KOPT-K1 (cell line): Measurements from ENCODE around the gene HPSE.

Experiments
- H3K27ac ChIP-seq: fragments of 200-600 bp; sonication (generic); 2 replicates; pipeline ENCODE4 v1.5.1; 2016; ENCODE audit warnings: antibody characterized with exemption, mild to moderate bottlenecking, low read depth, low read length; ENCODE audit not compliant: poor library complexity, severe bottlenecking
- H3K36me3 ChIP-seq: fragments of 200-600 bp; sonication (generic); 2 replicates; pipeline ENCODE4 v1.5.1; 2017; ENCODE audit warnings: antibody characterized with exemption, mild to moderate bottlenecking, low read length, moderate library complexity; ENCODE audit not compliant: insufficient read depth
- H3K9me3 ChIP-seq: fragments of 200-600 bp; sonication (generic); 2 replicates; pipeline ENCODE4 v1.5.1; 2017; ENCODE audit warnings: antibody characterized with exemption, low read length, mild to moderate bottlenecking; ENCODE audit not compliant: insufficient read depth, poor library complexity, severe bottlenecking

HPSE gene

GRCh38 chr4:83334425-83335241 is at the start of gene HPSE:
HPSE (minus strand) TSS chr4:83334848; CDS start chr4:83334782, 66 bp downstream.
- Histone ChIP-seq H3K36me3 (no peaks in the 10 kb centered on the region), H3K9me3 (peaks cover 25% of the 10 kb centered on the region), H3K27ac (no peak within 1 kb of the TSS)

- Histone ChIP-seq H3K27ac (no peak overlapping the region), H3K9me3 (peaks cover 24% of the 10 kb centered on the region), H3K36me3 (no peaks in the 10 kb centered on the region)
Observed at GRCh38 chr4:83382850-83383249, 48.2 kb upstream of the HPSE start.

- H3K9me3 ChIP-seq: peaks cover 31% of the 10 kb centered on the region
Observed at GRCh38 chr4:83381173-83381572, 46.5 kb upstream of the HPSE start.

GRCh38 chr4:83378419-83378818 is 43.8 kb upstream of the HPSE start:
- no peaks in the 10 kb centered on the region for H3K36me3 ChIP-seq
- no peak overlapping the region for H3K27ac ChIP-seq
- H3K9me3 ChIP-seq: peaks cover 31% of the 10 kb centered on the region

More at GRCh38 chr4:83381173-83381572, 46.5 kb upstream of the HPSE start:
- no peak overlapping the region for H3K27ac ChIP-seq
- H3K36me3 ChIP-seq: no peaks in the 10 kb centered on the region

GRCh38 chr4:83372931-83373330 is 38.3 kb upstream of the HPSE start:
- peaks cover 8% of the 10 kb centered on the region for H3K9me3 ChIP-seq
- H3K36me3 ChIP-seq: no peaks in the 10 kb centered on the region
- H3K27ac ChIP-seq: no peak overlapping the region

- Histone ChIP-seq H3K27ac (no peak overlapping the region), H3K36me3 (no peaks in the 10 kb centered on the region), H3K9me3 (no peaks in the 10 kb centered on the region)
Observed at GRCh38 chr4:83371936-83372335, 37.3 kb upstream of the HPSE start.

GRCh38 chr4:83371235-83371634 is 36.6 kb upstream of the HPSE start:
- Histone ChIP-seq H3K9me3 (no peaks in the 10 kb centered on the region), H3K27ac (no peak overlapping the region), H3K36me3 (no peaks in the 10 kb centered on the region)

- no peak overlapping the region for H3K27ac ChIP-seq
- H3K9me3 ChIP-seq: no peaks in the 10 kb centered on the region
- no peaks in the 10 kb centered on the region for H3K36me3 ChIP-seq
Observed at GRCh38 chr4:83370640-83370906, 35.9 kb upstream of the HPSE start.

GRCh38 chr4:83369831-83370639 is 35.4 kb upstream of the HPSE start:
- Histone ChIP-seq H3K36me3 (no peaks in the 10 kb centered on the region), H3K9me3 (no peaks in the 10 kb centered on the region), H3K27ac (no peak overlapping the region)

GRCh38 chr4:83364312-83364711 is 29.7 kb upstream of the HPSE start:
- Histone ChIP-seq H3K27ac (no peak overlapping the region), H3K36me3 (no peaks in the 10 kb centered on the region), H3K9me3 (no peaks in the 10 kb centered on the region)

- Histone ChIP-seq H3K27ac (no peak overlapping the region), H3K9me3 (no peaks in the 10 kb centered on the region), H3K36me3 (no peaks in the 10 kb centered on the region)
Observed at GRCh38 chr4:83362492-83363329, 28.1 kb upstream of the HPSE start.

- Histone ChIP-seq H3K27ac (no peak overlapping the region), H3K9me3 (no peaks in the 10 kb centered on the region), H3K36me3 (no peaks in the 10 kb centered on the region)
Observed at GRCh38 chr4:83361416-83362103, 26.9 kb upstream of the HPSE start.

GRCh38 chr4:83360018-83360417 is 25.4 kb upstream of the HPSE start:
- Histone ChIP-seq H3K27ac (no peak overlapping the region), H3K9me3 (no peaks in the 10 kb centered on the region), H3K36me3 (no peaks in the 10 kb centered on the region)

GRCh38 chr4:83358410-83358809 is 23.8 kb upstream of the HPSE start:
- no peak overlapping the region for H3K27ac ChIP-seq
- peaks cover 11% of the 10 kb centered on the region for H3K9me3 ChIP-seq
- no peaks in the 10 kb centered on the region for H3K36me3 ChIP-seq
